HEK293T (cell line): ENCODE data around the gene ALKBH5.

ENCODE experiments used
- ARNT ChIP-seq: fragments of 450-650 bp; IDR thresholded peaks from 2 replicates; pipeline ENCODE4 v1.6.1; 2017; ENCODE audit warnings: mild to moderate bottlenecking
- BHLHE40 ChIP-seq: fragments of 450-650 bp; IDR thresholded peaks from 2 replicates; pipeline ENCODE4 v1.6.1; 2016; ENCODE audit warnings: mild to moderate bottlenecking, moderate library complexity, borderline replicate concordance
- ELF4 ChIP-seq: fragments of 450-650 bp; IDR thresholded peaks from 2 replicates; pipeline ENCODE4 v1.6.1; 2017; ENCODE audit warnings: antibody characterized with exemption
- FOXA1 ChIP-seq: fragments of 450-650 bp; IDR thresholded peaks from 2 replicates; pipeline ENCODE4 v1.6.1; 2016; ENCODE audit warnings: mild to moderate bottlenecking
- FOXK2 ChIP-seq: fragments of 450-650 bp; IDR thresholded peaks from 2 replicates; pipeline ENCODE4 v1.6.1; 2016; ENCODE audit warnings: mild to moderate bottlenecking
- HDGF ChIP-seq: fragments of 450-650 bp; IDR thresholded peaks from 2 replicates; pipeline ENCODE4 v1.6.1; 2017; ENCODE audit warnings: antibody characterized with exemption, borderline replicate concordance
- SP1 ChIP-seq: fragments of 450-650 bp; IDR thresholded peaks from 2 replicates; pipeline ENCODE4 v1.6.1; 2017
- SUZ12 ChIP-seq: fragments of 450-650 bp; IDR thresholded peaks from 2 replicates; pipeline ENCODE4 v1.6.1; 2016; ENCODE audit warnings: mild to moderate bottlenecking
- TARDBP ChIP-seq: fragments of 450-650 bp; IDR thresholded peaks from 2 replicates; pipeline ENCODE4 v1.6.1; 2016
- ZNF384 ChIP-seq: fragments of 450-650 bp; IDR thresholded peaks from 2 replicates; pipeline ENCODE4 v1.6.1; 2016
- TF ChIP-seq, protein P1 (sequence below): fragments of 450-650 bp; IDR thresholded peaks from 2 replicates; pipeline ENCODE4 v1.6.1; 2016

DNA sequence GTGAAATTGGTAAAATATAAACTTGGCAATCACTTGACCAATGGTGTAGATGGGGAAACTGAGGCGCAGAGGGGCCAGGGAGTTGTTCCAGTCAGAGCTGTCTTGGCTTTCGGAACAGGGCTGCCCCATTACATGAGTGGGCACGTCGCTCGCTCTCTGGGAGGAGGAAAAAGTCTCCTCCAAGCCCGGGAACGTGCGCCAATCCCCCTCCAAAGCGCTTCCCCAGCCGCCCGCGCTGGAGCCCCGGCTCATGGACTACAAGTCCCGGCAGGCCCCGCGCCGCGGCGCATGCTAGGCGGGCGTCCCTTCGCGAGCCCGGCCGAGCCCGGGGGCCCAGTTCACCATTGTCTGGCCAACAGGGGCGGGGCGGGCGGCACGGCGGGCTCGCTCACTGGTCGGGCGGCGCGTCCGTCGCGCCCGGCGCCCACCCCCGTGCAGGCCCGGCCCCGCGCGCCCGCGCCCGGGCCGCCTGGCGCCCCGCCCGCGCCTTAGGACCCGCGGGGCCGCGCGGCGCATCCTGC, 41.6 kb downstream of the ALKBH5 start, which contains the start of gene LLGL1:
- no peak for TF ChIP-seq SP1
- no peak for TF ChIP-seq FOXK2
- TF ChIP-seq, protein P1, sequence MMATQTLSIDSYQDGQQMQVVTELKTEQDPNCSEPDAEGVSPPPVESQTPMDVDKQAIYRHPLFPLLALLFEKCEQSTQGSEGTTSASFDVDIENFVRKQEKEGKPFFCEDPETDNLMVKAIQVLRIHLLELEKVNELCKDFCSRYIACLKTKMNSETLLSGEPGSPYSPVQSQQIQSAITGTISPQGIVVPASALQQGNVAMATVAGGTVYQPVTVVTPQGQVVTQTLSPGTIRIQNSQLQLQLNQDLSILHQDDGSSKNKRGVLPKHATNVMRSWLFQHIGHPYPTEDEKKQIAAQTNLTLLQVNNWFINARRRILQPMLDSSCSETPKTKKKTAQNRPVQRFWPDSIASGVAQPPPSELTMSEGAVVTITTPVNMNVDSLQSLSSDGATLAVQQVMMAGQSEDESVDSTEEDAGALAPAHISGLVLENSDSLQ: peak; percentile 87
- TF ChIP-seq ELF4: no peak
- TF ChIP-seq FOXA1: no peak
- no peak for TF ChIP-seq ZNF384
- no peak for TF ChIP-seq BHLHE40
- TF ChIP-seq HDGF: peak; percentile 76; the same call in 1 of the 2 replicates
- TF ChIP-seq ARNT: no peak
- TF ChIP-seq TARDBP: no peak
- TF ChIP-seq SUZ12: no peak
